HUES48 (cell line): Measurements from ENCODE around the gene CACNA1C.

Experiments used
- H3K27ac ChIP-seq: one replicate; pipeline ENCODE4 v1.7.0; 2013; ENCODE audit warnings: low read depth, low read length, inconsistent platforms
- H3K27me3 ChIP-seq: 2 replicates; pipeline ENCODE4 v1.6.1; 2013; ENCODE audit warnings: mild to moderate bottlenecking, low read length; ENCODE audit not compliant: control insufficient read depth, insufficient read depth
- H3K36me3 ChIP-seq: 2 replicates; pipeline ENCODE4 v1.6.1; 2013; ENCODE audit warnings: low read length; ENCODE audit not compliant: control insufficient read depth, insufficient read depth
- H3K4me1 ChIP-seq: 2 replicates; pipeline ENCODE4 v1.6.1; 2013; ENCODE audit warnings: mild to moderate bottlenecking, low read length; ENCODE audit not compliant: control insufficient read depth, insufficient read depth
- H3K4me3 ChIP-seq: 2 replicates; pipeline ENCODE4 v1.5.1; 2013; ENCODE audit warnings: mild to moderate bottlenecking, low read depth, low read length
- H3K9ac ChIP-seq: 2 replicates; pipeline ENCODE4 v1.6.1; 2013; ENCODE audit warnings: mild to moderate bottlenecking, low read depth, low read length, moderate library complexity
- H3K9me3 ChIP-seq: 2 replicates; pipeline ENCODE4 v1.6.1; 2013; ENCODE audit warnings: low read length; ENCODE audit not compliant: control insufficient read depth, insufficient read depth

The CACNA1C gene

DNA sequence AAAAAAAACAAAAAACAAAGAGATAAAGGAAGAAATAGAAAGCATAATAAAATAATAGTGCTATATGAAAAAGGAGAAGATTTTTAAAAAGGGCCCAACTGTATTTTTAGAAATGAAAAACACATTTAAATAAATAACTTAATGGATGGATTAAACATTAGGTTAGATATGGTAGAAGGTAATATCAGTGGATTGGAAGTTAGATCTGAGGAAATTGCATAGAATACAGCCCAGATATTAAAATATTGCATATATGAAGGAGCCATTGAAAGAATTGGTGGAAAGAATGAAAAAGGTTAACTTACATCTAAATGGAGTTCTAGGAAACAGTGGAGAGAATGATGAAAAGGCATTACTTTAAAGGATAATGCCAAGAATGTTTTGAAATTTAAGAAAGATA lies 27.8 kb downstream of the CACNA1C start:
- no peak overlapping the region for H3K27ac ChIP-seq
- H3K4me1 ChIP-seq = no peaks in the 10 kb centered on the region
- no peak overlapping the region for H3K9ac ChIP-seq
- no peaks in the 10 kb centered on the region for H3K36me3 ChIP-seq
- H3K4me3 ChIP-seq = no peak overlapping the region
- H3K9me3 ChIP-seq = no peaks in the 10 kb centered on the region
- H3K27me3 ChIP-seq = no peaks in the 10 kb centered on the region

DNA sequence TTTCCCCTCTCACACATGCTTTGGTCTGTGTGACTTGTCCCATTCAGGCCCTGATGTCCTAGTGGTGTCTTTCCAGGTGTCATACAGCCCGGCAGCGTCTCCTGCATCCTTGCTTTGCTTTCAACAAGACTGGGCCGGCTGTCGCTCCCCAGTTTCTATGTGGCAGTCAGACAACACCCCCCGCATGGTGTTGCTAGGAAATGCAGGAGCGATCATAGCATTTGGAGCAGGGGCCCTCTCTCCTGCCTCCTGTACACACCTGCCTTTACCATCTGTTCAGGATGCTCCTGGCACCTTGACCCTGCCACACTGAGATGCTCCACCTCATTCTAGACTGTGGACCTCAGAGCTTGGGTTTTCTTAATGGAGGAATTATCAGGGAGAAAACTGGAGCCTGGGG lies 29.5 kb downstream of the CACNA1C start:
- Histone ChIP-seq H3K9me3 (no peaks in the 10 kb centered on the region), H3K4me3 (no peak overlapping the region), H3K36me3 (no peaks in the 10 kb centered on the region), H3K9ac (no peak overlapping the region), H3K4me1 (no peaks in the 10 kb centered on the region), H3K27me3 (no peaks in the 10 kb centered on the region), H3K27ac (no peak overlapping the region)

DNA sequence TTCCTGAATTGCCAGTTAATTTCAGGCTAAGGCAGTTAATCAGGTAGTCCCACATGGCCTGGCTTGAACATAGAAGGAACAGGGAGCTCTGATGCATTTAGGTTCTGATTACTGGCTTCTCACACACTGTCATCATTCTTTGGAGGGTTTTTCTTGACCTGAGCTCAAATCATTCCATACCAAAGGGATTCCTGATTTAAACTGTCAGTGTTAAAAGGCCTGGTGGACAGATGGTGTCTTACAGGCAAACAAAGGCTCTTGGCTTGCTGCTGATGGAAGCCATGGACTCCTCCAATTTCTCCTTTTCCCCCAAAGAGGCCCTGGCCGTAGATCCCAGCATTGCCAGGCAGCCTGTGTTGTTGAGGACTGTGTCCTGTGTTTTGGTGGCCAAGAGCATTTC lies 30.2 kb downstream of the CACNA1C start:
- Histone ChIP-seq H3K4me1 (no peaks in the 10 kb centered on the region), H3K27me3 (no peaks in the 10 kb centered on the region), H3K4me3 (no peak overlapping the region), H3K36me3 (no peaks in the 10 kb centered on the region), H3K9me3 (no peaks in the 10 kb centered on the region), H3K9ac (no peak overlapping the region), H3K27ac (no peak overlapping the region)

DNA sequence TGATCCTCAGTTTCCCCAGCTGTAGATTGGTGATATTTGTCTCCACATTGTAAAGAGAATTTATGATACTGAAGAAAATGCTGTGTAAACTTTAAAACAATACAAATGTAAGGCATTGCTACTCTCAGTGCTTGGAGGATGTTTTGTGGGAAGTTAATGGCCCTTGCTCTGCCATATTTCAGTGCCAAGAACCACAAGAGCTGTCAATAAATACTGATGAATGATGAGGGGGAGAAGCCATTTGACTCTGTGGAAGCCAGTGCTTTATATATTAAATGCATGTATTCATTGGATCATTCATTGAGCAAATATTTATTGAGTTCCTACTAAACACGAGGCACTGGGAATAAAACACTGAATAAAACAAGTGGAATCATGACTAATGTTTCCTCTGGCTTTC lies 30.8 kb downstream of the CACNA1C start:
- no peak overlapping the region for H3K27ac ChIP-seq
- H3K9ac ChIP-seq = no peak overlapping the region
- no peaks in the 10 kb centered on the region for H3K27me3 ChIP-seq
- no peak overlapping the region for H3K4me3 ChIP-seq
- H3K4me1 ChIP-seq = no peaks in the 10 kb centered on the region
- no peaks in the 10 kb centered on the region for H3K9me3 ChIP-seq
- H3K36me3 ChIP-seq = no peaks in the 10 kb centered on the region

DNA sequence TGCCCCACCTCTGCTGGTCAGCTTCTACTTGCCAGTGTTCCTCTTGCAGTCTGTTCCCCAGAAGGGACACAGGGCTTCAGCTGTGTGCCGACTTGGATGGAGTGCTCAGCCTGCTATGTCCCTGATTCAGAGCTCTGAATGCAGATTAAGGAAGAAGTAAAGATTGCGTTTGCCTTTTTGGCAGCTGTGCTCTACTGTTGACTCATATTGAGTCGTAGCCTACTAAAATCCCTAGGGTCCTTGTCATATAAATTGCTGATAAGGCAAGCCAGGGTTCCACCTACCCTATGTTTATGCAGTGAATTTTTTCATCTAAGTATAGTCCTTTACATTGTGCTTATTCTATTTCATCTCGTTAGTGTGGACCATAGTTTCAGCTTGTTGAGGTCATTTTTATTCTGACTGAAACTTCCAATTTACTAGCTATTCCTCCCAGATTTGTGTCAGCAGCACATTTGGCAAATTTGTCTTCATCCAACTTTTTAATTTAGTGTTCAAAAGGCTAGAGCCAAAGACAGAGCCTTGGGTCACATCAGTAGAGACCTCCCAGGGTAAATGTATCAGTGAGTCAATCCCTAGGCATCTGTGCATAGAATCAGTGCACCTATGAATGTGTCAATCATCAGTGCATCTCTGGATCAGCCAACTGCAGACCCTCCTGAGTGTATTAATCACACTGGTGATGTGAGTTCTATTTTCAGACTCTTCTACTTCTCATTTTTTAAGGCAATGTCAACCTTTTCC lies 31.9 kb downstream of the CACNA1C start:
- no peak overlapping the region for H3K9ac ChIP-seq
- H3K9me3 ChIP-seq = no peaks in the 10 kb centered on the region
- H3K27me3 ChIP-seq = no peaks in the 10 kb centered on the region
- no peak overlapping the region for H3K27ac ChIP-seq
- H3K4me3 ChIP-seq = no peak overlapping the region
- H3K4me1 ChIP-seq = no peaks in the 10 kb centered on the region
- H3K36me3 ChIP-seq = no peaks in the 10 kb centered on the region

DNA sequence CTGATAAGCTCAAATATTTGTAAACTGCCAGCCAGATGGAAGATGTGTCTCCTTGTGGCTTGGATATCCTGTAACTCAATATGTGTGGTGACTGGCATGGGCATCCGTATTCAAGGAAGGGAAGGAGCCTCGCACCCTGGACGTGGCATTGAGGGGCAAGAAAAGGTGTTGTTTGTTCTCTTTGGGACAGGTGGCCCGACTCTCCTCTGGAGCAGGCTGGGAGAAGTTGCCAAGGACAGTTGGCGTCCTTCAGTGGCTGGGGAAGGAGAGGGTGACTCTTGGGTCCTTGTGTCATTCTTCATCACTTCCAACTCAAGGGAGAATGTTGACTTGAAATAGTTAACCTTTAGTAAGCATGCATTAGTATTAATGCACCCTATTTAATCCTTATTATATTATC lies 39.6 kb downstream of the CACNA1C start:
- no peak overlapping the region for H3K9ac ChIP-seq
- H3K27ac ChIP-seq = no peak overlapping the region
- no peaks in the 10 kb centered on the region; the same call in 1 of the 2 replicates for H3K27me3 ChIP-seq
- H3K4me1 ChIP-seq = no peaks in the 10 kb centered on the region
- H3K36me3 ChIP-seq = no peaks in the 10 kb centered on the region
- H3K4me3 ChIP-seq = no peak overlapping the region
- no peaks in the 10 kb centered on the region for H3K9me3 ChIP-seq

DNA sequence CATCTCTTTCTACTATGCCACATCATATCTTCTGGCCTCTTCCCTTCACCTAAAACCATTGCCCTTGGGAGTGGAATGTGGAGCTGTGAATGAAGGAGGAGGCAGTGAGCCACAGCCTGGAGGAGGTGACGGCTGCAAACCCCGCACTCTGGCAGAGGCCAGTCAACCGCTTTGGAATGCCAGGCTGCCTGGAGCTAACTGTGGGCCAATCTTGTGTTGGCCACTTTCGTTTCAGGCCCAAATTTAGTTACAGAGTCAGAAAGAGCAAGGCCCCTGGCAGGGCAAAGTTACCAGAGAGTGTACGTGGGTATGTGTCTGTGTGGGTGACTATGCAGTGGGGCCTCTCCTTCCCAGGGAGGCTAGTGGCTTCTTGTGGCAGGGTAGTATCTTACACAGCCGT lies 40.1 kb downstream of the CACNA1C start:
- H3K9me3 ChIP-seq = no peaks in the 10 kb centered on the region
- no peaks in the 10 kb centered on the region for H3K36me3 ChIP-seq
- H3K9ac ChIP-seq = no peak overlapping the region
- no peaks in the 10 kb centered on the region; the same call in 1 of the 2 replicates for H3K27me3 ChIP-seq
- H3K4me1 ChIP-seq = no peaks in the 10 kb centered on the region
- no peak overlapping the region for H3K4me3 ChIP-seq
- no peak overlapping the region for H3K27ac ChIP-seq

DNA sequence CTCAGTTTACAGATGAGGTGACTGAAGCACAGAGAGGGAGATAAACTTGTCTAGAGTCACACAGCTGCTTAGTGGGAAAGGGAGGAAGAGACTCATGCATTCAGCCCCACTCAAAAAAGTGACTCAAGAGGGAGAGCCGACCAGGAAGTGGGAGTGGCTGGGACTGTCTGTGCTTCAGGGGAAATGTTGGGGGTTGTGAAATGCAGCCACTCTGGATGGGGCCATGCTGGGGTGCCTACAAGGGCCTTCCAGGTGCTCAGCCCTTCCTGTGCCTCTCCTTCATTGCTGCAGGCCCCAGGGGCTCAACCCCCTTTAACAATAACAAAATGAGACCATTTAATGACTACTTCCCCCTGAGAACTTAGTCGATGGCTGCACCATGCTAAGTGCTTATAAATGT lies 41.8 kb downstream of the CACNA1C start:
- no peak overlapping the region for H3K9ac ChIP-seq
- no peak overlapping the region for H3K27ac ChIP-seq
- H3K9me3 ChIP-seq = no peaks in the 10 kb centered on the region
- no peaks in the 10 kb centered on the region; the same call in 1 of the 2 replicates for H3K27me3 ChIP-seq
- H3K4me1 ChIP-seq = no peaks in the 10 kb centered on the region
- H3K36me3 ChIP-seq = no peaks in the 10 kb centered on the region
- H3K4me3 ChIP-seq = no peak overlapping the region

DNA sequence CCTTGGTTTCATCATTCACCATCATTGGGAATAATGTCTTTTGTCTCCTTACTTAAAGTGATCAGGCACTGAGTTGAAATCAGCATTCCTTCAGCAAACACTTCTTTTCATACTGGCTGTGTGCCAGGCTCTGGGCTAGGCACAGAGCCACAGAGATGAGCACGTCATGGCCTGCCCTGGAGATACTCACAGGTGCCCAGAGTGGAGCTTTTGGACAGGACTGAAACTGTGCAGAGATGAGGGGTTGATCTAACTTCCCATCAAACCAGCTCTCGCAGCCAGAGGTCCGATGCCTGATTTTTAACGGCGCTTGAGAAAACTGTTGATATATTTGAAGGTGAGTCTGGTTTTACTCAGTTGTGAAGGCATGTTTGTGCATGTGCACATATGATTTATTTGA lies 43.1 kb downstream of the CACNA1C start:
- Histone ChIP-seq H3K9ac (no peak overlapping the region), H3K9me3 (no peaks in the 10 kb centered on the region), H3K4me1 (no peaks in the 10 kb centered on the region), H3K4me3 (no peak overlapping the region), H3K27ac (no peak overlapping the region), H3K27me3 (no peaks in the 10 kb centered on the region; the same call in 1 of the 2 replicates), H3K36me3 (no peaks in the 10 kb centered on the region)

DNA sequence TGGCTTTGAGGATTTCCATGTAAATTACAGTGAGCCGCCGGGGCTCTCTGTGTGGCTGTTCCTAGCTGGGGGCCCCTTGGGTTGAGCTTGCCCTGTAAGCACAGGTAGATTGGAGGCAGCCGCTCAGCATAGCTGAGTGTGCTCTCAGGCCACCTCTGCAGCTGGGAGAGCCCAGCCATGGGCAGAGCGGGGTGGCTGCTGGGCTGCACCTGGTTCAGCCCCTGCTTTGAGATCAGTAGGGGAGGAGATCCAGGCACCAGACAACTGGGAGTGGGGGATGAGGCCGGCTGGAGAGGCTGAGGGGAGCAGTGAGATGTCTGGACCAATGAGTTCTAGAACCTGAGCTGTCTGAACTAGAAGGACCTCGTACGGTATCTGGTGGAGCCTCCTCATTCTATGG lies 44.8 kb downstream of the CACNA1C start:
- H3K27ac ChIP-seq = no peak overlapping the region
- H3K27me3 ChIP-seq = no peaks in the 10 kb centered on the region
- no peak overlapping the region for H3K4me3 ChIP-seq
- no peaks in the 10 kb centered on the region for H3K36me3 ChIP-seq
- H3K9ac ChIP-seq = no peak overlapping the region
- no peaks in the 10 kb centered on the region for H3K9me3 ChIP-seq
- H3K4me1 ChIP-seq = no peaks in the 10 kb centered on the region

DNA sequence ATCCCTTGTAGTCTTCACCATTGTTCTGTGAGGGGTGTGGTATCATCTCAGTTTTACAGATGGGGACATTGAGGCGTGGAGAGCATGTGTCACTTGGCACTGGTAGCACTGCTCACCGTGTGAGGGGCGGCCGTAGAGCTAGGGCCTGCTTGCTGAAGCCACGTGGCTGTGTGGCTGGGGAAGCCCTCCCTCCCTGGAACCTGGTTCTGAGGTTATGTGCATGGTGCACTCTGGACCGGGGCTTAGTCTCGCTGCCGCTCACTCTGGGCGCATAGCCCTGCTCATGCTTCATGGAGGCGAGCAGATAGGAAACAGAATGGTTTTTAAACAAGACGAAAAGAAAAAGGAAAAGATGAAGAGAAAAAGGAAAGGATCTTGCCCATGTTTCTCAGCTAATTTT lies 46.1 kb downstream of the CACNA1C start:
- Histone ChIP-seq H3K9ac (no peak overlapping the region), H3K27me3 (no peaks in the 10 kb centered on the region), H3K36me3 (no peaks in the 10 kb centered on the region), H3K4me3 (no peak overlapping the region), H3K9me3 (no peaks in the 10 kb centered on the region), H3K27ac (no peak overlapping the region), H3K4me1 (no peaks in the 10 kb centered on the region)
